ENCODE data around the gene CYP1B1.

GRCh38 chr2:38106405-38107094, 30.6 kb upstream of the CYP1B1 start:
- TF ChIP-seq SIN3A (IDR thresholded peaks at IDR 0.05; ENCODE audit: borderline replicate concordance, insufficient read depth, low read length) (no peak), POLR2AphosphoS5 (IDR thresholded peaks at IDR 0.05; ENCODE audit: low read depth, low read length) (no peak), REST (IDR thresholded peaks at IDR 0.05; ENCODE audit: insufficient read depth in 1 of 2, low read depth in 2 of 2, low read length in 2 of 2) (no peak), TAF1 (IDR thresholded peaks at IDR 0.05; ENCODE audit: borderline replicate concordance, insufficient read depth, low read length) (no peak)
